ENCODE results near the gene VAPA. TPM values are rescaled to one million over a fixed set of nuclear protein-coding genes. Genes with fewer than 3 reads are reported as not detected.

VAPA gene
- polyA plus RNA-seq, 3 donors = 106 to 393 (median 334) TPM

GRCh38 chr18:9996094-9996493 lies 82.3 kb downstream of the VAPA start:
- no CpG with 5 or more reads among the region's 3 CpGs for WGBS (ENCODE audit: insufficient coverage)
- H3K9me3 ChIP-seq (replicated peaks in 1 of 2; ENCODE audit: control insufficient read depth in 1 of 2, insufficient read depth in 1 of 2, low read length in 2 of 2) = peaks cover 9 to 37% of the 10 kb centered on the region in 2 donors
- H3K79me2 ChIP-seq (ENCODE audit: insufficient read depth, low read length) = no peaks in the 10 kb centered on the region
- H3K27ac ChIP-seq (ENCODE audit: low read depth in 1 of 2, low read length in 2 of 2) = no peak overlapping the region
- no peak overlapping the region for H3K4me2 ChIP-seq (replicated peaks; ENCODE audit: extremely low read depth, low read length, poor library complexity, severe bottlenecking)
- no peaks in the 10 kb centered on the region for H4K20me1 ChIP-seq (ENCODE audit: insufficient read depth, low read length)
- peaks cover 18 to 32% (median 28%) of the 10 kb centered on the region in 7 donors for H3K9me3 Mint-ChIP-seq
- intact Hi-C loops (cut with micrococcal nuclease) = no loop called here
- no peaks in the 10 kb centered on the region for H3K27me3 ChIP-seq (ENCODE audit: control insufficient read depth in 2 of 2, insufficient read depth in 2 of 2, low read length in 2 of 2)
- no peak overlapping the region for H2AFZ ChIP-seq (ENCODE audit: insufficient read depth, low read depth, low read length, poor library complexity, severe bottlenecking)
- peaks cover 0 to 1% of the 10 kb centered on the region in 2 donors for H3K36me3 Mint-ChIP-seq
- no peak overlapping the region for H3K4me3 ChIP-seq (replicated peaks in 1 of 3; ENCODE audit: low read depth in 2 of 3, low read length in 3 of 3)
- peaks cover 5 to 6% of the 10 kb centered on the region in 2 donors for H3K4me1 ChIP-seq (ENCODE audit: control insufficient read depth in 1 of 2, insufficient read depth in 2 of 2, low read length in 2 of 2)
- H3K36me3 ChIP-seq (replicated peaks in 1 of 2; ENCODE audit: control insufficient read depth in 1 of 2, insufficient read depth in 2 of 2, low read length in 2 of 2) = no peaks in the 10 kb centered on the region
- no peak overlapping the region for H3K9ac ChIP-seq (ENCODE audit: insufficient read depth, low read length, poor library complexity, severe bottlenecking)
- H3K27ac Mint-ChIP-seq = no peak overlapping the region
- H3K4me3 Mint-ChIP-seq = no peak overlapping the region
- no peak for TF ChIP-seq CTCF (IDR thresholded peaks at IDR 0.05)
- DNase-seq = no peak
- H3K4me1 Mint-ChIP-seq = peaks cover 15% of the 10 kb centered on the region
- peaks cover 6 to 11% (median 7%) of the 10 kb centered on the region in 3 donors for H3K27me3 Mint-ChIP-seq (ENCODE audit: low read depth in 3 of 3)

GRCh38 chr18:9997711-9998110 lies 83.9 kb downstream of the VAPA start:
- H3K9me3 Mint-ChIP-seq = peaks cover 18 to 32% (median 26%) of the 10 kb centered on the region in 7 donors
- Histone ChIP-seq H2AFZ (ENCODE audit: insufficient read depth, low read depth, low read length, poor library complexity, severe bottlenecking) (no peak overlapping the region), H3K27me3 (ENCODE audit: control insufficient read depth in 2 of 2, insufficient read depth in 2 of 2, low read length in 2 of 2) (no peaks in the 10 kb centered on the region), H3K9me3 (replicated peaks in 1 of 2; ENCODE audit: control insufficient read depth in 1 of 2, insufficient read depth in 1 of 2, low read length in 2 of 2) (peaks cover 9 to 37% of the 10 kb centered on the region in 2 donors), H3K4me3 (replicated peaks in 1 of 3; ENCODE audit: low read depth in 2 of 3, low read length in 3 of 3) (no peak overlapping the region), H3K36me3 (replicated peaks in 1 of 2; ENCODE audit: control insufficient read depth in 1 of 2, insufficient read depth in 2 of 2, low read length in 2 of 2) (no peaks in the 10 kb centered on the region), H3K4me1 (ENCODE audit: control insufficient read depth in 1 of 2, insufficient read depth in 2 of 2, low read length in 2 of 2) (peaks cover 5 to 13% of the 10 kb centered on the region in 2 donors), H3K4me2 (replicated peaks; ENCODE audit: extremely low read depth, low read length, poor library complexity, severe bottlenecking) (no peak overlapping the region), H3K9ac (ENCODE audit: insufficient read depth, low read length, poor library complexity, severe bottlenecking) (no peak overlapping the region), H3K79me2 (ENCODE audit: insufficient read depth, low read length) (no peaks in the 10 kb centered on the region), H3K27ac (ENCODE audit: low read depth in 1 of 2, low read length in 2 of 2) (no peak overlapping the region), H4K20me1 (ENCODE audit: insufficient read depth, low read length) (no peaks in the 10 kb centered on the region)
- H3K4me3 Mint-ChIP-seq = no peak overlapping the region
- peaks cover 0 to 3% (median 2%) of the 10 kb centered on the region in 3 donors for H3K27me3 Mint-ChIP-seq (ENCODE audit: low read depth in 3 of 3)
- WGBS (ENCODE audit: insufficient coverage) = no CpG with 5 or more reads among the region's 1 CpG
- no peak for DNase-seq
- TF ChIP-seq CTCF (IDR thresholded peaks at IDR 0.05) = no peak
- H3K4me1 Mint-ChIP-seq = peaks cover 21% of the 10 kb centered on the region
- H3K27ac Mint-ChIP-seq = no peak overlapping the region
- intact Hi-C loops (cut with micrococcal nuclease) = no loop called here
- peaks cover 0 to 1% of the 10 kb centered on the region in 2 donors for H3K36me3 Mint-ChIP-seq

All from CD14-positive monocyte (primary cell).